ENCODE measurements around the gene STPG2. TPM values are rescaled to one million over a fixed set of nuclear protein-coding genes. Genes with fewer than 3 reads are reported as not detected.

Gene STPG2
- total and polyA plus RNA-seq, 2 donors (not counting 3 experiments of a cell fraction or from before 2014, with no cell fraction given) = not detected

DNA sequence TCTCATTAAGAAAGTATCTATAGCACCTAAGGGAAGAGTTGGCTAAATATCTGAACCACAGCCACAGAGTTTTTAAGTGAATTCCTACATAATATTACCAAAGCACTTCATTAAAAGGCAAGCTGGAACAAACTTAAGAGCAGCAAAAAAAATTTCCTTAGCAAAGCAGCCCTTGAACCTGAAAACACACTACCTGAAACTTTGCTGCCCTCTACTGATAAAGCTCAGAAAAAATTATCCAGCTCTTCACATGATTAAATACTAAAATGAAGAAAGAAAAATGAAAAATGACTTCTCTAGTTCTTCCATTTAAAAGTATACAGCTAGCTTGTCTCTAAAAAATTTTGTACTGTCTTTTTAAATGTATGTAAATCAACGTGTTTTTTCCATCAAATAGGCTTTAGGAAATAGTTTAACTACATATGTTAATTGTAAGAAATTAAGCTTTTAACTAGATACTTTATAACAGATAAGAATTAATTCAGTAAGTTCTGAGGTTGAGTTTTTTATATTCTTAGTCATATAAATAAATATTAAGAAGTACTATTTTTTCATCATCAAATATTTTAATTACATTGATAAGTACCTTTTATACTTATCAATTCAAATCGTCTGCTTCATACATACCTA lies 156.1 kb downstream of the STPG2 start:
- H3K27ac ChIP-seq (ENCODE audit: insufficient read depth, low read depth, low read length) = no peak overlapping the region
- TF ChIP-seq, protein P1, sequence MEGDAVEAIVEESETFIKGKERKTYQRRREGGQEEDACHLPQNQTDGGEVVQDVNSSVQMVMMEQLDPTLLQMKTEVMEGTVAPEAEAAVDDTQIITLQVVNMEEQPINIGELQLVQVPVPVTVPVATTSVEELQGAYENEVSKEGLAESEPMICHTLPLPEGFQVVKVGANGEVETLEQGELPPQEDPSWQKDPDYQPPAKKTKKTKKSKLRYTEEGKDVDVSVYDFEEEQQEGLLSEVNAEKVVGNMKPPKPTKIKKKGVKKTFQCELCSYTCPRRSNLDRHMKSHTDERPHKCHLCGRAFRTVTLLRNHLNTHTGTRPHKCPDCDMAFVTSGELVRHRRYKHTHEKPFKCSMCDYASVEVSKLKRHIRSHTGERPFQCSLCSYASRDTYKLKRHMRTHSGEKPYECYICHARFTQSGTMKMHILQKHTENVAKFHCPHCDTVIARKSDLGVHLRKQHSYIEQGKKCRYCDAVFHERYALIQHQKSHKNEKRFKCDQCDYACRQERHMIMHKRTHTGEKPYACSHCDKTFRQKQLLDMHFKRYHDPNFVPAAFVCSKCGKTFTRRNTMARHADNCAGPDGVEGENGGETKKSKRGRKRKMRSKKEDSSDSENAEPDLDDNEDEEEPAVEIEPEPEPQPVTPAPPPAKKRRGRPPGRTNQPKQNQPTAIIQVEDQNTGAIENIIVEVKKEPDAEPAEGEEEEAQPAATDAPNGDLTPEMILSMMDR (IDR thresholded peaks at IDR 0.05; ENCODE audit: extremely low read depth in 1 of 2, insufficient read depth in 1 of 2, low read depth in 1 of 2, low read length in 2 of 2) = peak; percentile 33 to 48
- TF ChIP-seq POLR2A (IDR thresholded peaks at IDR 0.05; ENCODE audit: low read depth, low read length) = no peak
- no peak for TF ChIP-seq MYC (IDR thresholded peaks at IDR 0.05; ENCODE audit: low read depth, low read length)
- no peak for TF ChIP-seq GATA2 (IDR thresholded peaks at IDR 0.05; ENCODE audit: insufficient read depth, insufficient read length, low read depth, low read length)
- no peaks in the 10 kb centered on the region for H3K9me1 ChIP-seq (replicated peaks; ENCODE audit: control insufficient read depth, extremely low read depth, insufficient read depth, low read length)
- intact Hi-C loops (cut with micrococcal nuclease) = loop anchor here (2.0 to 10.0 kb wide), 5 partner anchors 266 to 1500 kb away; no protein-coding TSS in a partner anchor
- dilution Hi-C loops (cut with MboI; ENCODE audit: extremely low pct_ligation_motif_present, low sequenced_read_pairs) = no loop called here
- BruUV-seq (replicated peaks) = no TSS peak
- FAIRE-seq = peak; percentile 65
- no peak overlapping the region for H3K9ac ChIP-seq (replicated peaks; ENCODE audit: extremely low read depth, insufficient read depth, low read length)
- H3K79me2 ChIP-seq (ENCODE audit: control insufficient read depth, insufficient read depth, low read length) = no peaks in the 10 kb centered on the region
- no peaks in the 10 kb centered on the region for H3K9me3 ChIP-seq (replicated peaks; ENCODE audit: control insufficient read depth, insufficient read depth, low read length)
- H3K4me1 ChIP-seq (ENCODE audit: control insufficient read depth, extremely low read depth, insufficient read depth, low read length) = no peaks in the 10 kb centered on the region
- H3K36me3 ChIP-seq (ENCODE audit: control insufficient read depth in 2 of 2, extremely low read depth in 1 of 2, insufficient read depth in 2 of 2, low read length in 2 of 2) = no peaks in the 10 kb centered on the region
- no peaks in the 10 kb centered on the region for H4K20me1 ChIP-seq (replicated peaks; ENCODE audit: control insufficient read depth, extremely low read depth, insufficient read depth, low read length)
- no peaks in the 10 kb centered on the region for H3K27me3 ChIP-seq (ENCODE audit: control insufficient read depth in 2 of 2, insufficient read depth in 2 of 2, low read length in 2 of 2)
- DNase-seq (ENCODE audit: low read depth, low spot score) = peak; percentile 71
- ChIA-PET POLR2A (no interaction called here), CTCF (interaction anchor here (0.6 to 1.5 kb wide), 36 partner anchors 9 to 1966 kb away, joined by 3 to 56 read pairs (median 4); no protein-coding TSS in a partner anchor)
- H3K4me3 ChIP-seq (replicated peaks in 1 of 3; ENCODE audit: insufficient read depth in 1 of 3, low read depth in 1 of 3, low read length in 3 of 3) = no peak overlapping the region
- H2AFZ ChIP-seq (ENCODE audit: low read depth, low read length) = no peak overlapping the region
- H3K4me2 ChIP-seq (ENCODE audit: insufficient read depth, low read length) = no peak overlapping the region

- Histone ChIP-seq H3K9me3 (replicated peaks; ENCODE audit: control insufficient read depth, insufficient read depth, low read length) (no peaks in the 10 kb centered on the region), H3K27me3 (ENCODE audit: control insufficient read depth in 2 of 2, insufficient read depth in 2 of 2, low read length in 2 of 2) (no peaks in the 10 kb centered on the region), H3K4me3 (replicated peaks in 1 of 3; ENCODE audit: insufficient read depth in 1 of 3, low read depth in 1 of 3, low read length in 3 of 3) (no peak overlapping the region), H3K4me2 (ENCODE audit: insufficient read depth, low read length) (no peak overlapping the region), H3K9ac (replicated peaks; ENCODE audit: extremely low read depth, insufficient read depth, low read length) (no peak overlapping the region), H4K20me1 (replicated peaks; ENCODE audit: control insufficient read depth, extremely low read depth, insufficient read depth, low read length) (no peaks in the 10 kb centered on the region), H3K79me2 (ENCODE audit: control insufficient read depth, insufficient read depth, low read length) (no peaks in the 10 kb centered on the region), H3K4me1 (ENCODE audit: control insufficient read depth, extremely low read depth, insufficient read depth, low read length) (no peaks in the 10 kb centered on the region), H3K9me1 (replicated peaks; ENCODE audit: control insufficient read depth, extremely low read depth, insufficient read depth, low read length) (no peaks in the 10 kb centered on the region), H3K36me3 (ENCODE audit: control insufficient read depth in 2 of 2, extremely low read depth in 1 of 2, insufficient read depth in 2 of 2, low read length in 2 of 2) (no peaks in the 10 kb centered on the region), H3K27ac (ENCODE audit: insufficient read depth, low read depth, low read length) (no peak overlapping the region), H2AFZ (ENCODE audit: low read depth, low read length) (no peak overlapping the region)
- BruUV-seq (replicated peaks) = no TSS peak
- intact Hi-C loops (cut with micrococcal nuclease) = loop anchor here (5.0 to 10.0 kb wide), 4 partner anchors 827 to 1497 kb away; no protein-coding TSS in a partner anchor
- ChIA-PET POLR2A (no interaction called here), CTCF (no interaction called here)
- FAIRE-seq (no peak), DNase-seq (ENCODE audit: low read depth, low spot score) (peak; percentile 33)
- dilution Hi-C loops (cut with MboI; ENCODE audit: extremely low pct_ligation_motif_present, low sequenced_read_pairs) = no loop called here
- TF ChIP-seq, protein P1 (IDR thresholded peaks at IDR 0.05; ENCODE audit: extremely low read depth in 1 of 2, insufficient read depth in 1 of 2, low read depth in 1 of 2, low read length in 2 of 2) = peak; percentile 43 to 49
- no peak for TF ChIP-seq POLR2AphosphoS5 (IDR thresholded peaks at IDR 0.05; ENCODE audit: insufficient read depth, low read depth, low read length)
- no peak for TF ChIP-seq FOS (IDR thresholded peaks at IDR 0.05; ENCODE audit: borderline replicate concordance, insufficient read depth, low read length)
- no peak for TF ChIP-seq GATA2 (IDR thresholded peaks at IDR 0.05; ENCODE audit: insufficient read depth, insufficient read length, low read depth, low read length)
Observed at GRCh38 chr4:97984545-97985131, 158.6 kb downstream of the STPG2 start.

All from endothelial cell of umbilical vein (primary cell).